ENCODE results near the gene RBBP4.

The RBBP4 gene

GRCh38 chr1:32681999-32682398, 31.0 kb downstream of the RBBP4 start:
- DNase-seq (ENCODE audit: insufficient read length, low spot score) (no peak), FAIRE-seq (peak; percentile 67)
- no peak for TF ChIP-seq CTCF (IDR thresholded peaks at IDR 0.05; ENCODE audit: insufficient read depth, missing control alignments)

GRCh38 chr1:32683397-32683796, 32.4 kb downstream of the RBBP4 start:
- no peak for TF ChIP-seq CTCF (IDR thresholded peaks at IDR 0.05; ENCODE audit: insufficient read depth, missing control alignments)
- FAIRE-seq: no peak
- no peak for DNase-seq (ENCODE audit: insufficient read length, low spot score)

- DNase-seq (ENCODE audit: insufficient read length, low spot score) (no peak), FAIRE-seq (no peak)
- TF ChIP-seq CTCF (IDR thresholded peaks at IDR 0.05; ENCODE audit: insufficient read depth, missing control alignments): no peak
Measured at GRCh38 chr1:32684167-32684811, 33.3 kb downstream of the RBBP4 start.

- FAIRE-seq (no peak), DNase-seq (ENCODE audit: insufficient read length, low spot score) (no peak)
- TF ChIP-seq CTCF (IDR thresholded peaks at IDR 0.05; ENCODE audit: insufficient read depth, missing control alignments): no peak
Measured at GRCh38 chr1:32685498-32685897, 34.5 kb downstream of the RBBP4 start.

GRCh38 chr1:32686387-32686786, 35.4 kb downstream of the RBBP4 start:
- TF ChIP-seq CTCF (IDR thresholded peaks at IDR 0.05; ENCODE audit: insufficient read depth, missing control alignments): no peak
- FAIRE-seq (no peak), DNase-seq (ENCODE audit: insufficient read length, low spot score) (no peak)

GRCh38 chr1:32693455-32694174, 42.6 kb downstream of the RBBP4 start:
- FAIRE-seq: no peak
- no peak for DNase-seq (ENCODE audit: insufficient read length, low spot score)

More at GRCh38 chr1:32693455-32694174, 42.6 kb downstream of the RBBP4 start:
- TF ChIP-seq CTCF (IDR thresholded peaks at IDR 0.05; ENCODE audit: insufficient read depth, missing control alignments): no peak
